DOHH2 (cell line): ENCODE data around the gene NYAP1.

Source experiments
- EZH2phosphoT487 ChIP-seq: fragments of 200-600 bp; sonication (generic); IDR thresholded peaks from 2 replicates; pipeline ENCODE4 v1.6.1; 2017; ENCODE audit warnings: borderline replicate concordance, mild to moderate bottlenecking, antibody characterized with exemption, low read length, moderate library complexity, mixed read lengths
- TF ChIP-seq, protein P1 (sequence below): fragments of 200-600 bp; sonication (generic); IDR thresholded peaks from one replicate; pipeline ENCODE4 v1.5.1; 2014; ENCODE audit warnings: antibody characterized with exemption, mild to moderate bottlenecking, low read depth, low read length; ENCODE audit not compliant: poor library complexity, severe bottlenecking

DNA sequence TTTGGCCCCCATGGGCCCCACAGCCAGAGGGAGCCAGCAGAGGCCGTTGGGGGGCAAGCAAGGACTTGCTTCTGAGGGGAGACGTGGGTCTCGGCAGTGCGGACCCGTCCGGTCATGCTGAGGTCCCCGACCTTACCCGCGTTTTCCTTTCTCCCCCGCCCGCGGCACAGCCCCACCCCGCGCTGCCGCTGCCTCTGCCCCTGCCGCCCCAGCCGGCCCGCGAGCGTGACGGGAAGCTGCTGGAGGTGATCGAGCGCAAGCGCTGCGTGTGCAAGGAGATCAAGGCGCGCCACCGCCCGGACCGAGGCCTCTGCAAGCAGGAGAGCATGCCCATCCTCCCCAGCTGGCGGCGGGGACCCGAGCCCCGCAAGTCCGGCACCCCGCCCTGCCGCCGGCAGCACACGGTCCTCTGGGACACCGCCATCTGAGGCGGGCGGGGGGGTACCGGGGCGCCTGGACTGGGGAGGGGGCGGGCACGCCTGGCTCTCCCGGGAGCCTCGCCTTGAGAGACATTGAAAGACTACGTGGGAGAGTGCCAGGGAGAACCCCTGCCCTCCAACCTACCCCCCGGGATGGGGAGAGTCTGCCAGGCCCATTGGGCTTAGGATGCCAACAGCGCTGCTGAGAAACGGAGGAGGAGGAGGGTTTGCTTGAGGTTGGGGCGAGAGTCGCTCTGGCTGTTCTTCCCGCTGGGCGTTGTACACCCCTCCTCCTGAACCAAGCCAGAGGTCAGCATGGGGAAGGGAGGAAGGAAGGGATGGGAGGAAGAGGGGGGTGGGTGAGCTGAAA lies 9.9 kb downstream of the NYAP1 start:
- TF ChIP-seq, protein P1, sequence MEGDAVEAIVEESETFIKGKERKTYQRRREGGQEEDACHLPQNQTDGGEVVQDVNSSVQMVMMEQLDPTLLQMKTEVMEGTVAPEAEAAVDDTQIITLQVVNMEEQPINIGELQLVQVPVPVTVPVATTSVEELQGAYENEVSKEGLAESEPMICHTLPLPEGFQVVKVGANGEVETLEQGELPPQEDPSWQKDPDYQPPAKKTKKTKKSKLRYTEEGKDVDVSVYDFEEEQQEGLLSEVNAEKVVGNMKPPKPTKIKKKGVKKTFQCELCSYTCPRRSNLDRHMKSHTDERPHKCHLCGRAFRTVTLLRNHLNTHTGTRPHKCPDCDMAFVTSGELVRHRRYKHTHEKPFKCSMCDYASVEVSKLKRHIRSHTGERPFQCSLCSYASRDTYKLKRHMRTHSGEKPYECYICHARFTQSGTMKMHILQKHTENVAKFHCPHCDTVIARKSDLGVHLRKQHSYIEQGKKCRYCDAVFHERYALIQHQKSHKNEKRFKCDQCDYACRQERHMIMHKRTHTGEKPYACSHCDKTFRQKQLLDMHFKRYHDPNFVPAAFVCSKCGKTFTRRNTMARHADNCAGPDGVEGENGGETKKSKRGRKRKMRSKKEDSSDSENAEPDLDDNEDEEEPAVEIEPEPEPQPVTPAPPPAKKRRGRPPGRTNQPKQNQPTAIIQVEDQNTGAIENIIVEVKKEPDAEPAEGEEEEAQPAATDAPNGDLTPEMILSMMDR = peak; percentile 13
- peak; percentile 86; the same call in 1 of the 2 replicates for TF ChIP-seq EZH2phosphoT487
